GM21526 (cell line): ENCODE results near the gene DTWD2.
"Not testable (repeated sequence)": the region's sequence is repeated elsewhere in the genome, so short reads cannot be mapped to it uniquely, and the experiment has no call there.

Experiments
- ATAC-seq: cut with Tn5 transposase; IDR thresholded peaks from one replicate; pipeline ENCODE4 v1.9.1; 2021; ENCODE audit warnings: moderate library complexity; ENCODE audit not compliant: unreplicated experiment, low FRiP score

DTWD2 gene

DNA sequence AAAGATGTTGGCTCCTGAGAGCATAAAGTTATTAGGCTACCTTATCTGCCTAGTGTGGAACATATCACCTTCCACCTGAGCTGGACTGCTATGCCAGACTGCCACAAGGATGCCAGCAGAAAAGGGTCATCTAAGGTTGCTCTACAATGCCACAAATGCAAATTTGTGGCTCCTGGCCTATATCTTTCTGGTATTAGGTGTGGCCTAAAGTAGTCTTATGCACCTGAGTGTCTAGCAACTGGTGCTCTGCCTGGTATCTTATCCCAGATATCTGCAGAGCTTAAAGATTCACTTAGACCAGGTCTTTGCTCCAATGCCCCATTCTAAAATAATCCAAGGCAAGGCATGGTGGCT lies 34.7 kb downstream of the DTWD2 start:
- ATAC-seq, result no peak

DNA sequence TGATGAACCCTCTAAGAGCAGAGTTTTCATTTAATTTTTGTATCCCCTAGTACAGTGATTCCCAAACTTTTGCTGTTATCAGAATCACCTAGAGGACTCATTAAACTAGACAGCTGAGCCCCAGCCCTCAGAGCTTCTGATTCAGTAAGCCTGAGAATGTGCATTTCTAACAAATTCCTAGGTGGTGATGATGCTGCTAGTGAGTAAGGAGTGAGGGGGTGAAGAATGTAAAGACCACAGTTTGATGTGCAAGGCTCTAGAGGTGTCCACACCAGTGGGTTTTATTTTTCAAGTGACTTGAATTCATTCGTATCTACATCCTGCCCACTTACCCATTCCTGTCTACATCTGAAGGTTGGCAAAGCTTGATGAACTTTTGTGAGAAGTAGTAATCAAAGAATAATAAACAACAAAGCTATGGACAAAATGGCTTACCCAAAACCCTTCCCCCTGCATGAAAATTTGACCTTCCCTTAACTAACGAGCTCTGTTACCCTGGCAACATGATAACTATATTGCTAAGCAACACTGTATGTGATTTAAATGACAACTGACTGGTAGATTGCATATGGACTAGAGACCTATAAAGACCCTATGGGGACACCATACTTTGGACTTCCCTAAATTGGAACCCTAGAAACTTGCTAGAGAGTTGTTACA lies 35.2 kb downstream of the DTWD2 start:
- no peak for ATAC-seq

DNA sequence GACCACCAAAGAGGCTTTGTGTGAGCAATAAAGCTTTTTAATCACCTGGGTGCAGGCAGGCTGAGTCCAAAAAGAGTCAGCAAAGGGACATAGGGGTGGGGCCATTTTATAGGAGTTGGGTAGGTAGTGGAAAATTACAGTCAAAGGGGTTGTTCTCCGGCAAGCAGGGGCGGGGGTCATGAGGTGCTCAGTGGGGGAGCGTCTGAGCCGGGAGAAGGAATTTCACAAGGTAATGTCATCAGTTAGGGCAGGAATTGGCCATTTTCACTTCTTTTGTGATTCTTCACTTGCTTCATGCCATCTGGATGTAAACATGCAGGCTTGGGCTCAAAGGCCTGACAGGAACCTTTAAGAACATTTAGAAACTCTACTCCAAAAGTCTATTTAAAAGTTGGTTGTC lies 36.0 kb downstream of the DTWD2 start:
- ATAC-seq, result not testable (repeated sequence)

- not testable (repeated sequence) for ATAC-seq
Observed at GRCh38 chr5:118950354-118950753, 38.0 kb downstream of the DTWD2 start.

DNA sequence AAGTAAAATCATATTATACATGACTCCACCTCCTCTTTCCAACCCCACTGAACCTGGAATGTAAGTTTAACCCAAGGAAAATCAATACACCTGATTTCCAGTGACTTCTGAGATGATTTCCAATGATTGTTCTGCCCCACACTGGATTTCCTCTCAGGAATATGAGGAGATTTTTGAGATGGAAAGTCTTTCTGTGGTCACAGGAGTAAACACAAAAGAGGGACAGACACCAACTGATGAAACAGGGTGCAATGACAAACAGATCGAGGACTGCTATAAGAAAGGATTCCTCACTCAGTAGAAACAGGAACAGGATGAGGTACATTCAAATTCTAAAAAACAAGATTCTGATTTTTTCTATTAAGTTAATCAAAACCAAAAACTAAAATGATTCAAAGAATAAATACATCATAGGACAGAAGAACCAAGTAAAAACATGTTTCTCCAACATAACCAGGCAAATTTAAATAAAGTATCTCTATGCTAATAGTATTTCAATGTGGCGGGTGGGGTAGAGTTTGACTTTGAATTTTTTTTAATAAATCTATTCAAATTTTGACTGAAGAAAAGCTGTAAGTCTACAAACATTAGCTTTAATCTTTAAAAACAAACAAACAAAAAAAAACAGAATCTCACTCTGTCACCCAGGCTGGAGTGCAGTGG lies 42.1 kb downstream of the DTWD2 start:
- ATAC-seq, result no peak

DNA sequence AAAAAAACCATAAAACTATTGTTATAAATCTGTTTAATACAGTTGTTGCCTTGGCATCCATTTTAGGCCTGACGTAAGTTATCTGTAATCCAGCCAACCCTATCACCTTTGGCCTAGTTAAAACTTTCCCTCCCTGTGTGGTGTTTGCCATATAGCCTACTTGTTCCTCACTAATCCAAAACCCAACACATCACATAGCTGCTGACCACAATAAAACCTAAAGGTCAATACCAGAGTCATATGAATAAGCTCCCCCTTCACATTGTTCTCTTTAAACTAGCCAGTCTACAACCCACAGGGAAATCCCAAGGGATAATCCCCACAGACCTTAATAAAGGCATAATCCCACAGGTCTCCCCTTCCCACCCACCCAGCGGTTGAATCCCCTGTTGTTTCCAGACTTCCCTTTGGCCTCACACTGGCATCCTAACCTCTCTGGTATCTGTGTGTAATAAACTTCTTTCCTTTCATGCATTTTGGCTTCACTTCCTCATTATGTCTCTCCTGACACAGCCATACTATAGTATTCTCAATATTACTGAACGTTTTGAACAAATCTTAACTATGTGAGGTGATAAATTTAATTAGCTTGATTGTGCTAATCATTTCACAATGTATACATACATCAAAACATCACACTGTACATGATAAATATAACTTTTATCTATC lies 50.8 kb downstream of the DTWD2 start:
- ATAC-seq, result no peak

DNA sequence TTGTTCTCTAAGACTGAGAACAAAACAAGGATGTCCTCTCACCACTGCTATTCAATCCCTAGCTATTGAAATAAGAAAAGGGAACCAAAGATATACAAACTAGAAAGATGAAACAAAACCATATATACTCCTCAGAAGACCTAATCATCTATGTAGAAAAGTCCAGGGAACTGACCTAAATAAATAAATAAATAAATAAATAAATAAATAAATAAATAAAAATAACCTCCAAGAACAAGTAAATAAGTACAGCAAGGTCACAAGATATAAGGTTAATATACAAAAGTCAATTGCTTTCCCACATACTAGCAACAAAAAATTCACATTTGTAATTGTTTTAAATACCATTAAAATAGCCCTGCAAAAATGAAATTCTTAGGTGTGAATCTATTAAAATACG lies 54.6 kb downstream of the DTWD2 start:
- ATAC-seq, result no peak

DNA sequence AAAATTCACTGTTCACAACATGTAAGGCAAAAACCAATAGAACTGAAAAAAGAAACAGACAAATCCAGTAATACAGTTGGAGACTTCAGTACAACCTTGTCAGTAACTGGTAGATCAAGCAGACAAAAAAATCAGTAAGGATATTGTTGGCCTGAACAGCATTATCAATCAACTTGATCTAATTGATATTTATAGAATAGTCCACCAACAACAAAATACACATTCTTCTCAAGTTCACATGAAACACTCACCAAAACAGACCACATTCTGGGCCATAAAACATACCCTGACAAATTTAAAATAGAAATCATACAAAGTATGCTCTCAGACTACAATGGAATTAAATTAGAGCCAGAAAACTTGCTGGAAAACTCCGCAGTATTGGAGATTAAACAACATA lies 56.8 kb downstream of the DTWD2 start:
- ATAC-seq, result no peak

DNA sequence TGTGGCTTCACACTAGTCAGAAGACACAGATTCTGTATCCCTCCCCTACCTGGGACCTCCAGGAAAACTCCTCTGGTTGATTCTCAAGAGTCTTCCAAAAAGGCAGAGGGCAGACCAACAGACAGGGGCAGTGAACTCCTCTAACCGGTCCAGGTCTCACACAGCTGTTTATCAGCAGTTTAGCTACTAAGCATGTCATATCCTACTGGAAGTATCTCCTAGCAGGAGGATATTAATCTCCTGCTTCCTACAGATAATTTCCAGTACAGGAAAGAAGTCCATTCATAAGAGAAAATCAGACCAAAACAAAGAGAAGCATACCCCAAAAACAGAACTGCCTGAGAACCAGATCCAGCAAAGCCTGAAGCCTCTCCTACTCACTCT lies 64.3 kb downstream of the DTWD2 start:
- no peak for ATAC-seq

GRCh38 chr5:118923295-118924005 lies 64.9 kb downstream of the DTWD2 start:
- no peak for ATAC-seq

DNA sequence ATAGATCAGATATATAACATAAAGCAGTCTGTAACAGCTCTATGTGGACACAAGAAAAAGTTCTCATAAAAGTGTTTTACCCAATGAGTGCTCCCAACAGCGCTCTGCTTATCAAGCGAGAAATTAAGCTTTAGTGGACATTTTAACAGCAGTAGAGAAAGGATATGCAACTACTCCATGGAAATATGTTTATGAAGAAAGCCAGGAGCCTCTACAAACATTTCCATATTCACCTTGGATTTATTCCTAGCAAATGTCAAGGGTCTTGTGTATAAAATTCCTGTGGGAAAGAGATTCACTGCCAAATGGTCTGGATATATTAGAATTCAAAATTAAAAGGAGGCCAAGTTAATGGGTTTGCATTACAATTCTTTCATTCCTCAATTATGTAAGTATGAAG lies 66.5 kb downstream of the DTWD2 start:
- ATAC-seq, result no peak

DNA sequence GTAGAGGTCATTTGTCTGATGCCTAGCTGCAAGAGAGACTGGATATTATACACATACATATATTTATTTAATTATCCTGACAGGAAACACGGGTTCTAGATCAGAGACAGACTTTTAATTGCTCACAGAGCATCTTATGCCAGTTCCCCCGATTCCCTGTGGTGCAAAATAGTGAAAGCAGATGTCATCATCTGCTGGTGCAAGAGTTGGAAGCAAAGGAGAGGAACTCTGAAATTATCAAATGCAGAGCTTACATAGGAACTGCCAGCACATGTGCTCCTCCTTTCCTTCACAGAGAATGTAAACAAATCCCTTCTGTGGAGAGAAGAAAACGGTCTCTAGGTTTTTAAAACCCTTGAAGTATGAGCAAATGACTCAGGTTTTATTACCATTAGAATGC lies 69.3 kb downstream of the DTWD2 start:
- no peak for ATAC-seq

- ATAC-seq, result no peak
Observed at GRCh38 chr5:118918232-118918631, 70.1 kb downstream of the DTWD2 start.

DNA sequence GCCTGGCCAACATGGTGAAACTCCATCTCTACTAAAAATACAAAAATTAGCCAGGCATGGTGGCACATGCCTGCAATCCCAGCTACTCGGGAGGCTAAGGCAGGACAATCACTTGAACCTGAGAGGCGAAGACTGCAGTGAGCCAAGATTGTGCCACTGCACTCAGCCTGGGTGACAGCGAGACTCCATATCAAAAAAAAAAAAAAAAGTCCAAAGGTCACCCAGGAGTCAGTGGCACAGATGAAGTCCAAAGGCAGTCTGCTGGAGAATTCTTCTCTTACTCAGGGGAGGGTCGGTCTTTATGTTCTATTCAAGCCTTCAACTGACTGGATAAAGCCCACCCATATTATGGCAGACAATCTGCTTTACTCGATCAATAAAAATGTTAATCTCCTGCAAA lies 80.8 kb downstream of the DTWD2 start:
- not testable (repeated sequence) for ATAC-seq

- ATAC-seq, result no peak
Observed at GRCh38 chr5:118906947-118907346, 81.4 kb downstream of the DTWD2 start.

- no peak for ATAC-seq
Observed at GRCh38 chr5:118905196-118905595, 83.2 kb downstream of the DTWD2 start.

DNA sequence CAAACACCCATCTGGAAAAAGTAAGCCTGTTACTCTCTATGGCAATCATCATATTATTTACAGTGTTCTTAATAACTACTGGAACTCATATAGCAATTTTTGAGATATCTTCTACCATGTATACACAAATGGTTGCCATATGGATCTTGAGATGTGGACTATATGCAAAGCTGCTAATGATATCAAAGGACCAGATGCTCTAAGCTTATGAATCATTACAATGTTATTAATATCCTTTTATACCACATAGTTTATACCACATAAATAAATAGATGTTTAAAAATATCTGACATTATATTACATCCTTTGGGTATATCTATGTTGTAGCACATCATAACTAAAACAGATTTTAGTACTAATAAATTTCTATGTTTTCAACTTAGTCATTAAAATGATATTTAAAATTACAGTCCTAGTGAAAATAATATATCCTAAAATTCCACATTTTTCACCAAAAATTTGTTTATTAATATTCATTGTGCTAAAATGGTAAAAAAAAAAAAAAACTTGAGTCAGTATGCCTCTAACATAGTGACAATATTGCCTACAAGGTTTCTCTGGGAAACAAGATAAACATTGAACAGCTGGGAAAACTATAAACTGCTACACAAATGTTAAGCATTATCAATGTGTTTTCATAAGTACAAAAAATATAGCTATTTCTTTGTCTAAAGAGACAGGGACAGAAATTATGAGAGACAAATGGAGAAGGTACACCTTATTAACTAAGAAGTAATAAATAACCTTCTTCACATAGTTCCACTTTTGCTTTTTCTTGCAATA lies 85.5 kb downstream of the DTWD2 start:
- ATAC-seq, result no peak

GRCh38 chr5:118894709-118895108 lies 93.6 kb downstream of the DTWD2 start:
- no peak for ATAC-seq

GRCh38 chr5:118891252-118891651 lies 97.1 kb downstream of the DTWD2 start:
- ATAC-seq, result no peak

GRCh38 chr5:118889165-118889564 lies 99.2 kb downstream of the DTWD2 start:
- ATAC-seq, result no peak

GRCh38 chr5:118888556-118888955 lies 99.8 kb downstream of the DTWD2 start:
- ATAC-seq, result no peak
